Omental fat pad (tissue), 4 donors: ENCODE data around the gene RENBP. TPM values are rescaled to one million over a fixed set of nuclear protein-coding genes. Genes with fewer than 3 reads are reported as not detected.

Experiments
- ATAC-seq: fragments of 150-250 bp; one replicate; pipeline ENCODE4 v1.9.1; 2016; ENCODE audit warnings: mild to moderate bottlenecking, moderate library complexity; ENCODE audit not compliant: low FRiP score
- DNase-seq: peaks from one replicate; pipeline ENCODE4 v3.0.0-alpha.2; 2019; ENCODE audit warnings: low spot score
- total RNA-seq, 4 donors: library from RNA; depleted of rRNA; stranded (reverse); fragments of >200 nt; gene quantifications; one replicate each; pipeline ENCODE4 v1.1.0, GENCODE V29; 2016
- TF ChIP-seq, protein P1 (sequence below), 3 donors: fragments of 450-650 bp; IDR thresholded peaks; one replicate each; pipeline ENCODE4 v1.5.1; 2016 to 2017; ENCODE audit warnings: antibody characterized with exemption in 3 of 3, mild to moderate bottlenecking in 3 of 3, moderate library complexity in 2 of 3

The RENBP gene
- total RNA-seq, 4 donors from 2014 or later = 7.8 to 33.0 (median 26.5) TPM

- DNase-seq (no peak), ATAC-seq (no peak)
- TF ChIP-seq, protein P1, sequence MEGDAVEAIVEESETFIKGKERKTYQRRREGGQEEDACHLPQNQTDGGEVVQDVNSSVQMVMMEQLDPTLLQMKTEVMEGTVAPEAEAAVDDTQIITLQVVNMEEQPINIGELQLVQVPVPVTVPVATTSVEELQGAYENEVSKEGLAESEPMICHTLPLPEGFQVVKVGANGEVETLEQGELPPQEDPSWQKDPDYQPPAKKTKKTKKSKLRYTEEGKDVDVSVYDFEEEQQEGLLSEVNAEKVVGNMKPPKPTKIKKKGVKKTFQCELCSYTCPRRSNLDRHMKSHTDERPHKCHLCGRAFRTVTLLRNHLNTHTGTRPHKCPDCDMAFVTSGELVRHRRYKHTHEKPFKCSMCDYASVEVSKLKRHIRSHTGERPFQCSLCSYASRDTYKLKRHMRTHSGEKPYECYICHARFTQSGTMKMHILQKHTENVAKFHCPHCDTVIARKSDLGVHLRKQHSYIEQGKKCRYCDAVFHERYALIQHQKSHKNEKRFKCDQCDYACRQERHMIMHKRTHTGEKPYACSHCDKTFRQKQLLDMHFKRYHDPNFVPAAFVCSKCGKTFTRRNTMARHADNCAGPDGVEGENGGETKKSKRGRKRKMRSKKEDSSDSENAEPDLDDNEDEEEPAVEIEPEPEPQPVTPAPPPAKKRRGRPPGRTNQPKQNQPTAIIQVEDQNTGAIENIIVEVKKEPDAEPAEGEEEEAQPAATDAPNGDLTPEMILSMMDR (IDR thresholded peaks at IDR 0.05) = no peak
Measured at GRCh38 chrX:153954558-153955227, 10.2 kb upstream of the RENBP start.

DNA sequence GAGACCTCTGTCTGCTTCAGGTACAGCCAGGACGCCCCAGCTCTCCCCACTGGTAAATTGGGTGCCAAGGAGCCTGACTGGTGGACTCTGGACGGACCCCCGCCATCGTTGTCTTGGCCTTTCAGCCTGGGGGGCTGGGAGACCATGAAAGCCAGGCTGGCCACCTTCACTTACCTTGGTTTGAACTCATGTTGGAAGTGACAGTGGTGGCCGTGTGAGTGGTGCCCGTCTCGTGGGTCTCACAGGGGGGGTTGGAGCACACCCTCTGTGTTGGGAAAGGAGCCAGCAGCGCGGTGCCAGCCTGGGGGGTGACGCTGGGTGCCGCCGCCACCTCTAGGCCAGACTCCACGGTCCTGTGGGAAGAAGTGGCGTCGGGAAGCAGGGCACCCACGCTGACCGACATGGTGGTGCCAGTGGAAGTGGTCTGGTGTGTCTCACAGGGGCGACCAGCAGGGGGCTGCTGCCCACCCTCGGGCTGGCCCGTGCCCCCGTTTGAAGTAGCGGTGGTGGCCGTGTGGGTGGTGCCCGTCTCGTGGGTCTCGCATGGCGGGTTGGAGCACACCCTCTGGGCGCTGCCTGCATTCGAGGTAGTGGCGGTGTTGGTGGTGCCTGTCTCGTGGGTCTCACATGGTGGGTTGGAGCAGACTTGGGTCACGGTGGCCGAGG lies 9.6 kb upstream of the RENBP start:
- ATAC-seq = no peak
- TF ChIP-seq, protein P1 (IDR thresholded peaks at IDR 0.05) = no peak

GRCh38 chrX:153953342-153953830 lies 8.9 kb upstream of the RENBP start:
- DNase-seq (peak; percentile 75), ATAC-seq (peak; percentile 52)
- TF ChIP-seq, protein P1 (IDR thresholded peaks at IDR 0.05) = peak in 2 of 3 donors; percentile 65 to 88

More for the DNA sequence above, 9.6 kb upstream of the RENBP start:
- DNase-seq = no peak

DNA sequence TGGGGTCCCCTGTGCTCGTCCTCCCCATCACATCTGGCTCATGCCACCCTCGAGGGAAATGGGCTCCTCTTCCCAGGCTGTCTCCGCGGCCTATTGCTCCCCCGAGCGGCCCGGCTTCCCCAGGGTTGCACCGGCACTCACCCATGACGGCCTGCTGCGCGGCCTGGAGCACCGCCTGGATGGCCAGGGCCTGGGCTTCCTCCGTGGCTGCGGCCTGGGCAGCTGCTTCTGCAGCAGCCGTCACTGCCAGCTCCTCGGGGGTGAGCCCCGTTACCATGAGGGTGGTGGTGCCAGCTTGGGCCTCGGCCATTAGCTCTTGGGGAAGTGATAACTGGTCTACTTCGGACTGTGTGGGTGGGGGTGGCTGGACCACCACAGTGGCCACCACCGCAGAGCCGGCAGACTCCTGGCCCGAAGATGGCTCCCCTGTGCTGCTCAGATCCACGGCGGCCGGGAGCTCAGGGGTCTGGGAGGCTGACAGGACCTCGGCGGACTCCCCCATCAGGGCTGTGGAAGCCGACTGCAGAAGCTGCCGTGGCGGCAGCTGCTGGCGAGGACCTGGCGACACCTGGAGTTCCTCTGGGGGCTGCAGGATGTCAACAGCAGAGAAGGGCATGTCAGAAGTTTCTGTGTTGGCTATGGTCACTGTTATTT lies 8.1 kb upstream of the RENBP start:
- ATAC-seq = no peak
- TF ChIP-seq, protein P1 (IDR thresholded peaks at IDR 0.05) = no peak

GRCh38 chrX:153951683-153952372 lies 7.4 kb upstream of the RENBP start:
- TF ChIP-seq, protein P1 (IDR thresholded peaks at IDR 0.05) = no peak
- DNase-seq = no peak
- no peak for ATAC-seq

More for the DNA sequence above, 8.1 kb upstream of the RENBP start:
- no peak for DNase-seq

DNA sequence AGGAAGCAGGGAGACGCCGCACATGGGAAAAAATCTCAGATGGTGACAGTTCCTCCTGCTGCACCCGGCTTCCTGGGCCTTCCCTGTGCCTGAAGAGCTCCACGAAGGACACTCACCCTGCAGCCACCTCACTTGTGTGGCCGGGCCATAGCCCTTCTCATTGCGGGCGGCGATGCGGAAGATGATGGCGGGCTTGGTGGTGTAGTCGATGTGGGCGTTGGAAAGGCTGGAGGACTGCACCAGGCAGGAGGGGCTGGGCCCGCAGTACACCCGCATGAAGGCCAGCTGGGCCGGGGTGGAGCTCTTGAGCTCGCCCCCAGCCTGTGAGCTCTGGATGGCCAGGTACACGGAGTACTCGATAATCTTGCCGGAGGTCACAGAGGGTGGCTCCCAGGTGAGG lies 5.7 kb upstream of the RENBP start:
- TF ChIP-seq, protein P1 (IDR thresholded peaks at IDR 0.05) = no peak
- no peak for DNase-seq
- ATAC-seq = no peak
